ENCODE measurements around the gene PPEF2.

Gene PPEF2

DNA sequence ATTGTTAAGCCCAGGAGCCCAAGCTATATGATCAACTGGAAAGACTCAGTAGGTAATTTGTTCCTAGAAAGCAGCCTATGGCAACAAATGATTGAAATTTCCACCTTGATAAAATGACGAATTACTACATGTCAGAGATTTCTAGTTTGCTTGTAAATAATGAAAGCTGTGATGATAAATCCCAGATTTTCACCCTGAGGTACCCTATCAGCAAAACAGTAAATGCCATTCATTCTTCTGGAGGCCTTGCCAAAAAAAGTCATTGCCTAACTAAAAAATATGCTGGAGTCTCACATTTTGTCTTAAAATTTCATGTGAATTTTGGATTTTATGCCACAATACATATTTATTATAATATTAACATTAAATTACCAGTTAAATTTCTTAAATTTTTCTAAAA lies 71.3 kb downstream of the PPEF2 start:
- no peak for DNase-seq (ENCODE audit: low read depth)

DNA sequence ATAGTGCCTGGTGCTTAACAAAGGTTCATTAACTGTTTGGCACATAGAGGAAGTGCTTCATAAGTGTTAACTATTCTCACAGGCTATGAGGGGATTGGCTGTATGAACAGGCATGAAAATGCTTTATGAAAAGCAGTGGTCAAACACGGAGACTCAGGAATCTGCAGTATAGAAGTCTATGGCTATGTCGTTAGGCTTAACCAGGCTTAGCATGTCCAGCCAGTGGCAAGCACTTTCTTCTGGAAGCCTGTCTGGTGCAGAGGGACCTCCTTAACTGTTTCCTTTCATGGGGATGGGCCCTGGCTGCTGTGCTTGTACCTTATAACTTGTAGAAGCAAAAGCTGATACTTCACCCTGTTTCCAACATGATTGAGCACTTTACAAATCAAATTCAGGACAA lies 78.4 kb downstream of the PPEF2 start:
- no peak for DNase-seq (ENCODE audit: low read depth)

DNA sequence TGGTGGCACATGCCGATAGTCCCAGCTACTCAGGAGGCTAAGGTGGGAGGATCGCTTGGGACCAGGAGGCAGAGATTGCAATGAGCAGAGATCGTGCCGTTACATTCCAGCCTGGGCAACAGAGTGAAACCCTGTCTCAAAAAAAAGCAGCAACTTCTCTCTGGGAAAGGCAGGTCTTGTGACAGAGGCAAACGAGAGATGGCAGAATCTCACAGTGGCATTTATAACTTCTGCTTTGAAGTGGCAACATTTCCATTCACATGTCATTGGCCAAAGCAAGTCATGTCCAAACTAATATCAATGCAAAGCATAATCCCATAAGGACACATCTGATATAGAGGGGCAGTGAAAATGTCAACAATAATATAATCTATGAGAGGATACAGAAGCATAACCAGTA lies 79.8 kb downstream of the PPEF2 start:
- DNase-seq (ENCODE audit: low read depth): no peak

DNA sequence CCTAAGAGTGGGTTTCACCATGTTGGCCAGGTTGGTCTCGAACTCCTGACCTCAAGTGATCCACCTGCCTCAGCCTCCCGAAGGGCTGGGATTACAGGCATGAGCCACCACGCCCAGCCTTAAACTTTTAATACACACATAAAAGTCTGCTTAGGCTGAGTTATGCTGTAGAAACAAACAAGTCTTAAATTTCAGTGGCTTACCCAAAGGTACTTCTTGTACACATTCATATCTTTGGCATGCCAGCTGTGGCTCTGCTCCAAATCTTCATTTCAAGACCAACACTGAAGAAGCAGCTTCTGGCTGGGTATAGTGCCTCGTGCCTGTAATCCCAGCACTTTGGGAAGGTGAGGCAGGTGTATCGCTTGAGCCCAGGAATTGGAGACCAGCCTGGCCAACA lies 80.3 kb downstream of the PPEF2 start:
- no peak for DNase-seq (ENCODE audit: low read depth)

DNA sequence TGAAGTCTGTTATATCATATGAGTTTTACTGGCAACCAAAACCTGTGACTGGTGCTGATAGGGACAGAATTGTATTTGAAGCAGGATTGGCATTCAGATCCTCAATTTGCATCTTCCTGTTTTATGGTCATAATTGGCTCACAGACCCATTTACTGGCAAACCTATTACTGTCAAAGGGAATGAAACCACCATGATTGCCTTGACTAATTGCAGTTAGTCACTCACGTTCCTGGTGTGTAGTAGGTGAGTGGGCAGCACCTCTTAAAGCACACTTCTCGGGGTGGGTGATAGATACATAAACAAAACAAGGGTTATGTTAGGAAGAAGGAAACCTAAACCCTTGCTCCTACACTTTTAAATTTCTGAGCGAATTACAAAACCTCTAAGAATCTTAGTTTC lies 81.0 kb downstream of the PPEF2 start:
- DNase-seq (ENCODE audit: low read depth): no peak

DNA sequence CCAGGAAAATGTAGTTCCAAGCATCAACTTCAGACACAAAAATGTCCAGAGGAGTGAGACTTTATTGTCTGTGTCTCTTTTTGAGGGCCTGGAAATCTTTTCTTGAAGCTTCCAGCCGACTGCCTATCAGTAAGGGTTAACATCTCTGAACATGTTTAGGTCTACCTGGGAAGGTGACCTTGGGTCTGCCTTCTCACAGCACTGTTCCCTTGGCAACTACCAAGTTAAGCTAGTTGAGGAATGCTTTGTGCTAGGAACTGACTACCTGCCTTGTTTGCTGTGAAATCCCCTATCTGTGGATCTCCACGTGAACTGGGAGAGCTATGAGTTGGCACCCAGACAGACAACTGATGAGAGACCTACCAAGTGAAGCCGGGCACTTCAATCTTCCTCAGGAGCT lies 81.6 kb downstream of the PPEF2 start:
- DNase-seq (ENCODE audit: low read depth): no peak

DNA sequence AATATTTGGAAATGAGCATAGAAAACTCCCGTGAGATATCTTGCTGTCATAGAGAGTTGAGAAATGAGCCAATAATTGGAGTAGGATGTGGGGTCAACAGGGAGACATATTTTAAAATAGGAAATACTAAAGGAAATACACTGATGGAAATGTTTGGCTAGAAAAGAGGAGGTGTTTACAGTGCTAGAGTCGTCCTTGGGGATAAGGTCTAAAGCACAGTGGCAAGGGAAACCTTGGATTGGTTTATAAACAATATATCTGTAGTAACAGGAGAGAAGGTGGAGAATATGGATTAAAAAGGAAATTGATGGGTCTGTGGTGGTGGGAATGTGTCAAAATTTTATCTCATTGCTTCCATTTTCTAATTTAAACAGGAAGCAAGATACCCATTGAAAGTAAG lies 82.1 kb downstream of the PPEF2 start:
- DNase-seq (ENCODE audit: low read depth): no peak

DNA sequence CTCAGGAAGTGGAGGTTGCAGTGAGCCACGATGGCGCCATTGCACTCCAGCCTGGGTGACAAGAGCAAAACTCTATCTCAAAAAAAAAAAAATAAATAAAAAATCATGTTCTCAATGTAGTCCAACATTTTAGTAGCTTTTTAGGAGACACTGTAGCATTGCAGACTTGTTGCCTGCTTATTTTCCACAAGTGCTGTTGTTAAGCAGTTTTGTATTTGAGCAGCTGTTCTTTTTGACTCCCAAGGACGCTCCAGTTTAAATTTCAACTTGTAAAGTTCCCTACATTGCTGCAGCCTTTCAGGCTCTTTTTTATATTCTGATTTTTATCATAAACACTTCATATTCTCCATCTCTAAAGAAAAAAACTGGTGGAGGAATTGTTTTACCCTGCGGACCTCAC lies 83.1 kb downstream of the PPEF2 start:
- DNase-seq (ENCODE audit: low read depth): no peak

DNA sequence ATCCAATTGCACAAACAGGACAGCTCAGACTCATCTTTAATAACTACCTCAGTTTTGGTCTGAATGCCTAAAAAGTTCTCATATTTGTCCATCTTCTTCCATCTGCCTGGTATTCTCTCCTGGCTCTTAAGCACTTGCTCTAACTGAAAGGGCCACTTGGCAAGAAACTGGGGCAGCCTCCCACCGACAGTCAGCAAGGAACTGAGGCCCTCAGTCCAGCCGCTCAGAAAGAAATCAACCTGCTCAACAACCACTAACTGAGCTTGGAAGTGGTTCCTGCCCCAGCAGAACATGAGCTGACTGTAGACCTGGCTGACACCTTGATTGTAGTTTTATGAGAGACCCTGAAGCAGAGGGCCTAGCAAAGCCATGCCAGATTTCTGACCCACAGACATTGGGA lies 84.4 kb downstream of the PPEF2 start:
- no peak for DNase-seq (ENCODE audit: low read depth)
